Measurements from ENCODE around the gene ZBTB20. TPM values are rescaled to one million over a fixed set of nuclear protein-coding genes. Genes with fewer than 3 reads are reported as not detected.

ZBTB20 gene
- total and polyA plus RNA-seq, 10 of the 15 experiments (the other 5 are each of a cell fraction or from before 2014, with no cell fraction given), result 0.20 to 5.5 (median 2.2) TPM

DNA sequence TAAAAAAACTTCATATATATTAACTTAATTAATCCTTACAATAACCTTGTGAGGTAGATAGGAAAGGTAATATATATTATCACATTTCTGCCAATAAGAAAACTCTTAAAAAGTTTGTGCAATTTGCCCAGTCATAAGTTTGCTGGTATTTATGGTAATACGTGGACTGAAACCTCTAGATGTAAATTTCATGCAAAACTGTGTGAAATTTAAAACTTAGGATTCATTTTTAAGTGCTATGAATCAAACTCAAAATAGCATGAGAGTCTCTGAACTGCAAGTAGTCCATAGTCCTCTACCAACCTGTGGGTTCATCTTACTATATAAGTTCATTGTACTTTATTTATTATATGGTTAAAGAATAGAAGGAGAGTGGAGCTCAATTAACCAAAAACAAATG is 56.4 kb downstream of the ZBTB20 start (continued):
- no peak for TF ChIP-seq POLR2AphosphoS2 (IDR thresholded peaks at IDR 0.05; ENCODE audit: low read depth, low read length)
- TF ChIP-seq, protein P1, sequence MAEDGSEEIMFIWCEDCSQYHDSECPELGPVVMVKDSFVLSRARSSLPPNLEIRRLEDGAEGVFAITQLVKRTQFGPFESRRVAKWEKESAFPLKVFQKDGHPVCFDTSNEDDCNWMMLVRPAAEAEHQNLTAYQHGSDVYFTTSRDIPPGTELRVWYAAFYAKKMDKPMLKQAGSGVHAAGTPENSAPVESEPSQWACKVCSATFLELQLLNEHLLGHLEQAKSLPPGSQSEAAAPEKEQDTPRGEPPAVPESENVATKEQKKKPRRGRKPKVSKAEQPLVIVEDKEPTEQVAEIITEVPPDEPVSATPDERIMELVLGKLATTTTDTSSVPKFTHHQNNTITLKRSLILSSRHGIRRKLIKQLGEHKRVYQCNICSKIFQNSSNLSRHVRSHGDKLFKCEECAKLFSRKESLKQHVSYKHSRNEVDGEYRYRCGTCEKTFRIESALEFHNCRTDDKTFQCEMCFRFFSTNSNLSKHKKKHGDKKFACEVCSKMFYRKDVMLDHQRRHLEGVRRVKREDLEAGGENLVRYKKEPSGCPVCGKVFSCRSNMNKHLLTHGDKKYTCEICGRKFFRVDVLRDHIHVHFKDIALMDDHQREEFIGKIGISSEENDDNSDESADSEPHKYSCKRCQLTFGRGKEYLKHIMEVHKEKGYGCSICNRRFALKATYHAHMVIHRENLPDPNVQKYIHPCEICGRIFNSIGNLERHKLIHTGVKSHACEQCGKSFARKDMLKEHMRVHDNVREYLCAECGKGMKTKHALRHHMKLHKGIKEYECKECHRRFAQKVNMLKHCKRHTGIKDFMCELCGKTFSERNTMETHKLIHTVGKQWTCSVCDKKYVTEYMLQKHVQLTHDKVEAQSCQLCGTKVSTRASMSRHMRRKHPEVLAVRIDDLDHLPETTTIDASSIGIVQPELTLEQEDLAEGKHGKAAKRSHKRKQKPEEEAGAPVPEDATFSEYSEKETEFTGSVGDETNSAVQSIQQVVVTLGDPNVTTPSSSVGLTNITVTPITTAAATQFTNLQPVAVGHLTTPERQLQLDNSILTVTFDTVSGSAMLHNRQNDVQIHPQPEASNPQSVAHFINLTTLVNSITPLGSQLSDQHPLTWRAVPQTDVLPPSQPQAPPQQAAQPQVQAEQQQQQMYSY (CRISPR knock-in tag; IDR thresholded peaks at IDR 0.05), result no peak
- no peak for TF ChIP-seq MTA2 (IDR thresholded peaks at IDR 0.05; ENCODE audit: low read depth)
- no peak for TF ChIP-seq NBN (IDR thresholded peaks at IDR 0.05)
- no peak for TF ChIP-seq WRNIP1 (IDR thresholded peaks at IDR 0.05; ENCODE audit: borderline replicate concordance, low read depth, low read length)
- TF ChIP-seq, protein P2, sequence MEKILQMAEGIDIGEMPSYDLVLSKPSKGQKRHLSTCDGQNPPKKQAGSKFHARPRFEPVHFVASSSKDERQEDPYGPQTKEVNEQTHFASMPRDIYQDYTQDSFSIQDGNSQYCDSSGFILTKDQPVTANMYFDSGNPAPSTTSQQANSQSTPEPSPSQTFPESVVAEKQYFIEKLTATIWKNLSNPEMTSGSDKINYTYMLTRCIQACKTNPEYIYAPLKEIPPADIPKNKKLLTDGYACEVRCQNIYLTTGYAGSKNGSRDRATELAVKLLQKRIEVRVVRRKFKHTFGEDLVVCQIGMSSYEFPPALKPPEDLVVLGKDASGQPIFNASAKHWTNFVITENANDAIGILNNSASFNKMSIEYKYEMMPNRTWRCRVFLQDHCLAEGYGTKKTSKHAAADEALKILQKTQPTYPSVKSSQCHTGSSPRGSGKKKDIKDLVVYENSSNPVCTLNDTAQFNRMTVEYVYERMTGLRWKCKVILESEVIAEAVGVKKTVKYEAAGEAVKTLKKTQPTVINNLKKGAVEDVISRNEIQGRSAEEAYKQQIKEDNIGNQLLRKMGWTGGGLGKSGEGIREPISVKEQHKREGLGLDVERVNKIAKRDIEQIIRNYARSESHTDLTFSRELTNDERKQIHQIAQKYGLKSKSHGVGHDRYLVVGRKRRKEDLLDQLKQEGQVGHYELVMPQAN (conservative IDR thresholded peaks at IDR 0.05), result no peak
- TF ChIP-seq MYB (IDR thresholded peaks at IDR 0.05; ENCODE audit: borderline replicate concordance, low read depth, low read length), result no peak

DNA sequence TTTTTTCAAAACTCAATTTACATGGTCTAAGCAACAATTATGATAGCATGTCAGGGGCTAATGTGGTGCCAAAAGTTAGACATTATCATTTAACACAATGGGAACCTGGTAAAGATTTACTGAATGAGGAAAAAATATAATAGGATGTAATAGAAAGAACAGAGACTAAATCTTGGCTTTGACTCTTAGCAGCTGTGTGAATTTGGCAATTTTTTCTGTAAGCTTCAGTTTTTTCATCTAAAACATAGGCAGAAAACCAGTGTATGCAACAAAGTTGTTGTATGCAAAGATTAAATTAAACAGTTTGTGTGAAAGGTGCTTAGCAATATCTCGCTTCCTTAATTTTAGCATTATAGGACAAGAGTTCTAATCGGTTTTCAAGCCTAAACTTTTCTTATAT is 57.6 kb downstream of the ZBTB20 start:
- no peak overlapping the region for H3K4me2 ChIP-seq (ENCODE audit: control insufficient read depth, insufficient read depth)
- POLR2A ChIA-PET, result no interaction called here
- H2AFZ ChIP-seq (ENCODE audit: control insufficient read depth, low read depth, low read length), result no peak overlapping the region
- ATAC-seq, result no peak
- 81% methylated on average over 2 of the region's 2 CpGs for WGBS (ENCODE audit: insufficient coverage, insufficient replicate concordance, low lambda C conversion rate, missing lambda C conversion rate)
- no peak for DNase-seq (ENCODE audit: low read depth, low spot score)
- H3K4me3 ChIP-seq, result no peak overlapping the region
- H3K4me1 ChIP-seq (ENCODE audit: control insufficient read depth, insufficient read depth, low read length), result no peaks in the 10 kb centered on the region
- no TSS peak for BruUV-seq (replicated peaks)
- no peaks in the 10 kb centered on the region for H3K27me3 ChIP-seq (replicated peaks in 1 of 2; ENCODE audit: control insufficient read depth in 2 of 2, insufficient read depth in 2 of 2, low read length in 1 of 2)
- SMC1A ChIA-PET (ENCODE audit: uncharacterized antibody, unreplicated experiment), result interaction anchor here (1.0 to 1.5 kb wide), 2 partner anchors 37 to 76 kb away, joined by 3 read pairs; no protein-coding TSS in a partner anchor
- H3K9me3 ChIP-seq (replicated peaks; ENCODE audit: control insufficient read depth, insufficient read depth, low read length), result no peaks in the 10 kb centered on the region
- in situ Hi-C loops (cut with MboI) (loop anchor here (10.0 kb wide), 1 partner anchor 265 kb away; no protein-coding TSS in a partner anchor), intact Hi-C loops (cut with micrococcal nuclease; ENCODE audit: unreplicated experiment) (no loop called here)
- no peak for FAIRE-seq
- CTCF ChIA-PET, result interaction anchor here (0.7 kb wide), 2 partner anchors 12 to 301 kb away, joined by 3 read pairs; no protein-coding TSS in a partner anchor
- no peaks in the 10 kb centered on the region for H3K79me2 ChIP-seq (ENCODE audit: control insufficient read depth, insufficient read depth, low read length)
- no peaks in the 10 kb centered on the region for H3K36me3 ChIP-seq (ENCODE audit: control insufficient read depth in 2 of 2, insufficient read depth in 2 of 2, low read length in 1 of 2)
- H4K20me1 ChIP-seq (ENCODE audit: control insufficient read depth, insufficient read depth), result no peaks in the 10 kb centered on the region
- RAD21 ChIA-PET (ENCODE audit: unreplicated experiment), result no interaction called here
- no peak overlapping the region for H3K27ac ChIP-seq (ENCODE audit: control insufficient read depth, insufficient read depth)
- H3K9ac ChIP-seq (ENCODE audit: control insufficient read depth, insufficient read depth, low read length), result no peak overlapping the region
- TF ChIP-seq, protein P1 (CRISPR knock-in tag; IDR thresholded peaks at IDR 0.05), result no peak
- TF ChIP-seq ZNF274 (IDR thresholded peaks at IDR 0.05; ENCODE audit: insufficient read depth, insufficient read length) (no peak), HDAC6 (IDR thresholded peaks at IDR 0.05; ENCODE audit: unreplicated experiment) (no peak), CEBPB (IDR thresholded peaks at IDR 0.05; ENCODE audit: borderline replicate concordance in 1 of 2, low read depth in 2 of 2, low read length in 2 of 2) (no peak), MYB (IDR thresholded peaks at IDR 0.05; ENCODE audit: borderline replicate concordance, low read depth, low read length) (no peak)
- TF ChIP-seq, protein P3, sequence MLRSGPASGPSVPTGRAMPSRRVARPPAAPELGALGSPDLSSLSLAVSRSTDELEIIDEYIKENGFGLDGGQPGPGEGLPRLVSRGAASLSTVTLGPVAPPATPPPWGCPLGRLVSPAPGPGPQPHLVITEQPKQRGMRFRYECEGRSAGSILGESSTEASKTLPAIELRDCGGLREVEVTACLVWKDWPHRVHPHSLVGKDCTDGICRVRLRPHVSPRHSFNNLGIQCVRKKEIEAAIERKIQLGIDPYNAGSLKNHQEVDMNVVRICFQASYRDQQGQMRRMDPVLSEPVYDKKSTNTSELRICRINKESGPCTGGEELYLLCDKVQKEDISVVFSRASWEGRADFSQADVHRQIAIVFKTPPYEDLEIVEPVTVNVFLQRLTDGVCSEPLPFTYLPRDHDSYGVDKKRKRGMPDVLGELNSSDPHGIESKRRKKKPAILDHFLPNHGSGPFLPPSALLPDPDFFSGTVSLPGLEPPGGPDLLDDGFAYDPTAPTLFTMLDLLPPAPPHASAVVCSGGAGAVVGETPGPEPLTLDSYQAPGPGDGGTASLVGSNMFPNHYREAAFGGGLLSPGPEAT (IDR thresholded peaks at IDR 0.05; ENCODE audit: low read depth), result no peak
